OCI-LY7 (cell line): ENCODE data around the gene PCBP3.

Experiments
- CTCF ChIP-seq: fragments of 200-600 bp; sonication (generic); conservative IDR thresholded peaks from 2 replicates; pipeline ENCODE4 v1.5.1; 2014; ENCODE audit warnings: mild to moderate bottlenecking, antibody characterized with exemption, low read length, moderate library complexity, mixed read lengths
- EZH2phosphoT487 ChIP-seq: fragments of 200-600 bp; sonication (generic); IDR thresholded peaks from 2 replicates; pipeline ENCODE4 v1.6.1; 2018; ENCODE audit warnings: low read depth, borderline replicate concordance, mild to moderate bottlenecking, mixed run types, antibody characterized with exemption, low read length, moderate library complexity, mixed read lengths

GRCh38 chr21:45975020-45975666 lies 331.6 kb downstream of the PCBP3 start:
- TF ChIP-seq CTCF (no peak), EZH2phosphoT487 (no peak)
